AG04450 (cell line): ENCODE results near the gene ZNF263. TPM values are rescaled to one million over a fixed set of nuclear protein-coding genes. Genes with fewer than 3 reads are reported as not detected.

Experiments
- CTCF ChIA-PET: fragments of 300-600, 350-600 bp; formaldehyde crosslinking; extraction: SDS; loops from one replicate; lab custom pipeline; 2022; ENCODE audit warnings: antibody characterized with exemption, inconsistent platforms; lab: Charles Lee
- POLR2A ChIA-PET: fragments of 350-600 bp; formaldehyde crosslinking; extraction: SDS; loops from one replicate; lab custom pipeline; 2021; ENCODE audit warnings: antibody characterized with exemption, inconsistent platforms; lab: Yijun Ruan, JAX
- DNase-seq: peaks from one replicate; pipeline ENCODE4 v3.0.0-alpha.2; 2011; ENCODE audit warnings: low read depth, low spot score
- H3K27ac ChIP-seq: one replicate; pipeline ENCODE4 v1.5.1; 2012; ENCODE audit warnings: low read depth, low read length, control low read depth
- H3K27me3 ChIP-seq: one replicate; pipeline ENCODE4 v1.6.0; 2012; ENCODE audit warnings: low read length; ENCODE audit not compliant: control insufficient read depth, insufficient read depth
- H3K4me3 ChIP-seq: 2 replicates; pipeline ENCODE4 v1.5.1; 2011; ENCODE audit warnings: mild to moderate bottlenecking, low read depth, low read length, control low read depth
- H3K9me3 ChIP-seq: 2 replicates; pipeline ENCODE4 v1.5.1; 2012; ENCODE audit warnings: low read length; ENCODE audit not compliant: control insufficient read depth, insufficient read depth
- polyA minus RNA-seq: library from RNA; depleted of rRNA, polyadenylated mRNA; stranded (reverse); fragments of >200 nt; gene quantifications from 2 replicates; pipeline ENCODE4 v1.2.3, GENCODE V29; 2011; rRNA and poly(A)+ RNA removed
- polyA plus RNA-seq: library from polyadenylated mRNA; depleted of rRNA; stranded (reverse); fragments of >200 nt; gene quantifications from 2 replicates; pipeline ENCODE4 v1.2.3, GENCODE V29; 2011; rRNA removed
- TF ChIP-seq, protein P1 (sequence below): IDR thresholded peaks from 2 replicates; pipeline ENCODE4 v1.5.1; 2011; ENCODE audit warnings: low read depth, low read length, control low read depth, inconsistent platforms

The ZNF263 gene
- polyA plus RNA-seq (13.2 and 22.5 TPM in 2 replicates), polyA minus RNA-seq (16.3 and 18.3 TPM in 2 replicates)

DNA sequence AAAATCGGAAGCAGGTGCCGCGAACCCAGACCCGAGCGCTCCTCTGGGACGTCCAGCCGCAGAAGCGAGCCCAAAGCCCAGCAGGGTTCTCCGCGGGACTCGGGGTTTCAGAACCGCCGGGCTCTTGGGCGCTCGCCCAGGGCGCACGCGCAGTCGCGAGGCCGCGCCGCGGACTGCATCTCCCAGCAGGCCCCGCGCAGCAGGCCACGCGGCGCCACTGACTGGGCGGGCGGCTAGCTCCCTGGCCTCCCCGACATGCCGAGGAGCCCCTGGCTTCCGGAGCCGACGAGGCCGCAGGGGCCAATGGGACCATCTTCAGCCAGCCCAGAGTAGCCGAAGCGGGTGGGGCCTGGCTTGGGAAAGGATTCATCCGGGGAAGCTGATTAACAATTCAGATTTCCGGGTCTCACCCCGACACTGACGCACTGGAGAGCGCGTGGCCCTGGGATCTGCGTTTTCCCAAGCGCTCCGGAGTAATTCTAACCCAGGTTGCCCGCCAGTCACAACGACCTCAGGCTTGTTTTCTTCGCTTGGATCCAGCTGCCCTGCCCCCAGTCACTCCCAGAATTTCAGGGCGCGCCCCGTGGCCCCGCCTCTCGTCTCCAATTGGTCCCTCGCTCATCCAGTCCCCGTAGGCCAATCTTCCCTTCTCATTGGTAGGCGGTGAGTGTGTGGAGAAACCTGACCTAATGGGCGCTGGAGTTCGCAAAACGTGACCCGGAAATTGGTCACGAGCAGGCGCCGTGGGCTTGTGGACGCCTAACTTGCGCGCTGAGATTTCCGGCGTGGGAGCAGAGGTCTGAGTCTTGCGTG, at the start of gene ZNF263:
TSS of gene ZNF263 (plus strand) at position 762 of the 813 bp plus-strand sequence. CDS start 328 bp downstream, outside the sequence.
- peak within 1 kb of the TSS; percentile 100 for H3K27ac ChIP-seq
- ChIA-PET CTCF (interaction anchor here (0.7 kb wide), 1 partner anchor 305 kb away, joined by 5 read pairs; no protein-coding TSS in a partner anchor), POLR2A (interaction anchor here (0.6 to 2.1 kb wide), 12 partner anchors 9 to 344 kb away, joined by 3 to 22 read pairs (median 6); partner anchors contain the start of genes TIGD7 and ZNF75A)
- H3K27me3 ChIP-seq: peaks cover 2% of the 10 kb centered on the region
- peak within 1 kb of the TSS; percentile 95 for H3K4me3 ChIP-seq
- DNase-seq: peak; percentile 92
- peaks cover 32% of the 10 kb centered on the region for H3K9me3 ChIP-seq
- TF ChIP-seq, protein P1, sequence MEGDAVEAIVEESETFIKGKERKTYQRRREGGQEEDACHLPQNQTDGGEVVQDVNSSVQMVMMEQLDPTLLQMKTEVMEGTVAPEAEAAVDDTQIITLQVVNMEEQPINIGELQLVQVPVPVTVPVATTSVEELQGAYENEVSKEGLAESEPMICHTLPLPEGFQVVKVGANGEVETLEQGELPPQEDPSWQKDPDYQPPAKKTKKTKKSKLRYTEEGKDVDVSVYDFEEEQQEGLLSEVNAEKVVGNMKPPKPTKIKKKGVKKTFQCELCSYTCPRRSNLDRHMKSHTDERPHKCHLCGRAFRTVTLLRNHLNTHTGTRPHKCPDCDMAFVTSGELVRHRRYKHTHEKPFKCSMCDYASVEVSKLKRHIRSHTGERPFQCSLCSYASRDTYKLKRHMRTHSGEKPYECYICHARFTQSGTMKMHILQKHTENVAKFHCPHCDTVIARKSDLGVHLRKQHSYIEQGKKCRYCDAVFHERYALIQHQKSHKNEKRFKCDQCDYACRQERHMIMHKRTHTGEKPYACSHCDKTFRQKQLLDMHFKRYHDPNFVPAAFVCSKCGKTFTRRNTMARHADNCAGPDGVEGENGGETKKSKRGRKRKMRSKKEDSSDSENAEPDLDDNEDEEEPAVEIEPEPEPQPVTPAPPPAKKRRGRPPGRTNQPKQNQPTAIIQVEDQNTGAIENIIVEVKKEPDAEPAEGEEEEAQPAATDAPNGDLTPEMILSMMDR: no peak

- peak overlapping the region; percentile 95 for H3K27ac ChIP-seq
- peaks cover 8% of the 10 kb centered on the region for H3K9me3 ChIP-seq
- ChIA-PET POLR2A (interaction anchor here (0.5 to 0.6 kb wide), 2 partner anchors 39 to 63 kb away, joined by 4 to 6 read pairs; no protein-coding TSS in a partner anchor), CTCF (no interaction called here)
- no peak for DNase-seq
- H3K4me3 ChIP-seq: peak overlapping the region; percentile 100
- TF ChIP-seq, protein P1: no peak
- H3K27me3 ChIP-seq: no peaks in the 10 kb centered on the region
Observed at GRCh38 chr16:3234543-3234856, 48.8 kb upstream of the ZNF263 start.

- Histone ChIP-seq H3K4me3 (peak within 1 kb of the TSS; percentile 100), H3K27me3 (no peaks in the 10 kb centered on the region), H3K9me3 (peaks cover 5% of the 10 kb centered on the region), H3K27ac (peak within 1 kb of the TSS; percentile 95)
- DNase-seq: peak; percentile 75
- TF ChIP-seq, protein P1: no peak
- ChIA-PET POLR2A (interaction anchor here (0.5 to 0.6 kb wide), 2 partner anchors 39 to 62 kb away, joined by 4 to 6 read pairs; no protein-coding TSS in a partner anchor), CTCF (no interaction called here)
Observed at GRCh38 chr16:3234857-3235561, 48.3 kb upstream of the ZNF263 start, which contains the start of gene ZNF200. Gene ZNF200 (minus strand): TSS chr16:3235158. CDS start chr16:3233755, 1,403 bp downstream.

DNA sequence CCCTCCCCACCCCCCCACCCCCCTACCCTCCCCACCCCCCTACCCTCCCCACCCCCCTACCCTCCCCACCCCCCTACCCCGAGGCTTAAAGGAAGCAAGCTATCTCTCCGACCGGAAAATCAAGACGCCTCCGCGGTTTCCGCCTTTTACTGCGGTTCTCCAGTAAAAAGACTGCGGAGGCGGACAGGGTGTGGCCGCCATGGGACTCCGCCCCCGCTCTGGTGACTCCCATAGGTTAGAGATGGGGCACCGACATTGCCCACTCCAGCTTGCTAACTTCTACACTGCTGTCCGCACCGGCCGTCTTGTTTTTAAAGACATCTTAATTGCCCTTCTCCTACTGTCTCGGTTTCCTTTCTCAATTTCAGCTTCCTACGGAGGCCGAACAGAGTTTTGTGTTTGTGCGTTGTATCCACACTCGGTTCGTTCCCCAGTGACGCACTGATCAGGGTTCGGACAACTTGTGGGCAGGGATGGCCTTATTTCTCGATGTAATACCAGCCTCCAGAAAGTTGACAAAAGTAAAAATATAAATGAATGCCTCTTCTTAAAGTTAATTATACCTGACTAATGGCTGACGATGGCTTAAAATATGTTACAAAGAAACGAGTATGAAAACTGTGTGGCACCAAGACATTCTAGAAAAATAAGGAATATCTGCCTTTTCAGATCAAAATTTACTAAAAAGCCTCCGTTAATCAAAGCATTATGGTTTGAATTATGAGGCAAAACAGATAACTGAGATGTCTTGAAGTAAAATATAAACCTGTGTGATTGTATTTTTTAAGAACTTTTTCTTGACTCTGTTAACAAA, 47.2 kb upstream of the ZNF263 start:
- TF ChIP-seq, protein P1: no peak

More for the DNA sequence above, 47.2 kb upstream of the ZNF263 start:
- no peak overlapping the region for H3K27ac ChIP-seq
- no peaks in the 10 kb centered on the region for H3K27me3 ChIP-seq
- ChIA-PET POLR2A (no interaction called here), CTCF (no interaction called here)
- H3K4me3 ChIP-seq: no peak overlapping the region
- DNase-seq: no peak
- peaks cover 5% of the 10 kb centered on the region for H3K9me3 ChIP-seq
